GM19328 (cell line): ENCODE results near the gene CCNL2.
"Not testable (repeated sequence)": the region's sequence is repeated elsewhere in the genome, so short reads cannot be mapped to it uniquely, and the experiment has no call there.

ENCODE experiments used
- ATAC-seq: cut with Tn5 transposase; IDR thresholded peaks from one replicate; pipeline ENCODE4 v1.9.1; 2021; ENCODE audit warnings: mild to moderate bottlenecking, moderate library complexity; ENCODE audit not compliant: unreplicated experiment

CCNL2 gene

GRCh38 chr1:1374589-1374928, 24.6 kb downstream of the CCNL2 start:
- peak; percentile 1 for ATAC-seq

DNA sequence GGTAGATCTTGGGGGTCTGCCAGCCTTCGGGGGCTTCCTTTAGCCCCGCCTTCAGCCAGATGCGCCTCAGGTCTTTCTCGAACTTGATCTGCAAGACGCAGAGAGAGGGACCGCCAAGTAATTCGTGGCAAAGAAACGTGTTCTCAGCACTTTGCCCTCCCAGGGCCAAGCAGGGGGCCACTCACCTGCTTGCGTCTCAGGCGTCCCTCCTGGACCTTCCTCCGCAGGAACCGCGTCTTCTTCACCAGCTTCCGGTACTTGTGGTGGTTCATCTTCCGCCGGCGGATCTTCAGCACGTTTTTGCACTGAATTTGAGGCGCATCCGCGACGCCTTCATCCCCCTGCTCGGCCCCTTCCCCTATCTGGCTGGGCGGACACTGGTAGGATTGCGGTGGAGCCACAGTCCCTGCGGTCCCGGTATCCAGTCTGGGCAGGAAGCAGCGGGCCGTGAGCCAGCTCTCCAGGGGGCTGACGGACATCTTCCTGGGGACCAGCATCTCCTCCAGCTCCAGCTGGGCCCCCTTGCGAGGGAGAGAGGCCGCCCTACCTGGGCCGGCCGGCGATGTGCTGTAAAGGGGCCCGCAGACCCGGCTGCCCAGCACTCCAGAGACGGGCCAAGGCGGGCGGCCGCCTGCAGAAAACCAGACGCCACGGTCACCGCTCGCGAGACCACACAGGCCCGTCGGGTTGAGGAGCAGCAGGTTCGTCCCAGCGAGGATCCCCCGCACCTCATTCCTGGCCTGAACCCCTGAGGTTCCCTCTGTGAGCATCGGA, 25.1 kb downstream of the CCNL2 start:
- no peak for ATAC-seq

DNA sequence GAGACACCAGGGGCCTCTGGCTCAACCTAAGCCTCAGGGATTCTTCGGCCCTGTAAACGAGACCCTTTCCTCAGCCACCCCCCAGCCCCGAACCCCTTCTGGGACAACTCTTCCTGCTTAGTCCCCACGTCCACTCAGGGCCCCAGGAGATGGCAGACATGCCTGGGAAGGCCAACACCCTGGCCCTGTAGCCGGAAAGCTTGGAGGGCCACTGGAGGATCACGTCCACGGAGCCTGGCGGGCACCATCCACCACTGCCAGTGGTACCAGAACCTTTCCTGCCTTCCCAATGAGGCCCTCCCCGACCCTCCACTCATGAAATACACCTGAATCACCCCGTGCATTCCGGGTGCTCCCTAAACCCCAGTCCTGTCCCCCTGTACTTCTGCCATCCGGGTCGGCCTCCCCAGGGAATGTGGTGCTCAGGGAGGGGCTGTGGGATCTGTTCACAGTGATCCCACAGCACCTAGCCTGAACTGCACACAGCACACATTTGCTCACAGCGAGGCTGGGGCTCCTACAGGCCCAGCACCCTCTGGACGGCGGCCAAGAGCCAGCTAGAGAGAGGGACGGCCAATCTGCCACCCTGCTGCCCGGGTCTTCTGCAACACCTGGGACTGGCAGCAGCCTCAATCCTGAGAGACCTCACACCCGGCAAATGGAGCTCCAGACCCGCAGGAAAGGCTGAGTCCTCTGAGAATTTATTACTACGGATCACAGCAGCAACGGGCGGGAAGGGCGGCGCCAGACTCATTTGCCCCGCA, 25.9 kb downstream of the CCNL2 start:
- ATAC-seq: no peak

GRCh38 chr1:1371746-1372711, 27.1 kb downstream of the CCNL2 start:
- no peak for ATAC-seq

DNA sequence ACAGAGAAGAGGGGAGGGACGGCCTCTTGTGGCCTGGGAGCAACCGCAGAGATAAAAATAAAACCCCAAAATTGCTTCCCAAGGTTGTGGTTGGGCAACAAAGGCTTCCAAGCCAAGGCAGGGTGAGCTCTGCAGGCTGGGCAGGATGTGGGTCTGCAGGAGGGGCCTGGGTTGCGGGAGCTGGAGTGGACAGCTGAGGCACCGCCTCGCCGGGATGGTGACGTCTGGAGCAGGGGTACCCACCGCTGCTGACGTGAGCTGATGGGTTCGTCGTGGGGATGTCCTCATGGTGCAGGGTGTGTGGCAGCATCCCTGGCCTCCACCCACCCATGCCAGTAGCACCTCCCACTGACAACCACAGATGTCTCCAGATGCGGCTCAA, 27.8 kb downstream of the CCNL2 start:
- no peak for ATAC-seq

DNA sequence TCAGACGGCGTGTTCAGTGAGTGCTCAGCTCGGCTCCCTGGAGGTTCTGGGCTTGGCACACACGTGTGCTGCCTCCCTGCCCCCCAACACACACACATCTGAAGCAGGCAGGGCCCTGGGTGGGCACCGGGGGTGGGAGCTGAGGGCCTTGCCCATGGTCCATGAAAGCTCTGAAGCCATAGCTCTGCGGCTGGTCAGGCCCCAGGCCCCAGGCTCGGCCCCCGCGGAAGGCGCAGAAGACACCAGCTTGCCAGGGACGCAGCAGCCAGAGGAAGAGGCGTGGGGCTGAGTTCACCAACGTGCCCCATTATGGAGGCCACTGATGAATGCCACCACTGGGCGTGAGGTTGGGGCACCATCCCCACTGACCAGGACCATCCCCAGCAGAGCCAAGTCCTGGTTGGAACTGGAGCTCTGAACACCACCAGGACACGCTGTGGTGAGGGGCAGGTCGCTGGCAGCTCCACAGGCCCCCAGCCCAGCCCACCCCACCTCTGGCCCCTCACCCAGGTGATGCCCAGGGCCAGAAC, 28.3 kb downstream of the CCNL2 start:
- ATAC-seq: no peak

DNA sequence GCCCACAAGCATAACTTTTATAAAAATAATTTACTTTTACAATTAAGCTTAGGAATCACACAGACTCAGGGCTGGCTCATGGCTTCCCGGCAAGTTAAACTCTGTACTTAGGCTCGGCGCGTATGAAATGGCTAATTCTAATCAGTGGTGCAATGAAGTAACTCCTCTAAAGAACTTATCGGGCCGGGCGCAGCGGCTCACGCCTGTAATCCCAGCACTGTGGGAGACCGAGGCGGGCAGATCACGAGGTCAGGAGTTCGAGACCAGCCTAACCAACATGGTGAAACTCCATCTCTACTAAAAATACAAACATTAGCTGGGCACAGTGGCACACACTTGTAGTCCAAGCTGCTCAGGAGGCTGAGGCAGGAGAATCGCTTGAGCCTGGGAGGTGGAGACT, 29.0 kb downstream of the CCNL2 start:
- not testable (repeated sequence) for ATAC-seq

GRCh38 chr1:1367315-1367714, 31.8 kb downstream of the CCNL2 start:
- ATAC-seq: no peak

DNA sequence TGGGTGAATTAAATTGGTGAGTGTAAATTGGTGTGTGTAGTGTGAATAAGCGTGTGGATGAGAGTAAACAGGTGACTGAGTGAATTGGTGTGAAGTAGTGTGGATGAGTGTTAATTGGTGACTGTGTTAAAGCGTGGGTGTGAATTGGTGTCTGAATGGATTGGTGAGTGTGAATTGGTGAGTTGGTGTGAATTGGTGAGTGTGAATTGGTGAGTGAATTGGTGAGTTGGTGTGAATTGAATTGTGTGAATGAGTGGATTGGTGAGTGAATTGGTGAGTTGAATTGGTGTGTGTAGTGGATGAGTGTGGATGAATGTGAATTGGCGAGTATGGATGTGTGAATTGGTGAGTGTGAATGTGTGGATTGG, 32.5 kb downstream of the CCNL2 start:
- ATAC-seq: no peak

- ATAC-seq: no peak
These were observed 33.0 kb downstream of the CCNL2 start for GRCh38 chr1:1365875-1366698.

DNA sequence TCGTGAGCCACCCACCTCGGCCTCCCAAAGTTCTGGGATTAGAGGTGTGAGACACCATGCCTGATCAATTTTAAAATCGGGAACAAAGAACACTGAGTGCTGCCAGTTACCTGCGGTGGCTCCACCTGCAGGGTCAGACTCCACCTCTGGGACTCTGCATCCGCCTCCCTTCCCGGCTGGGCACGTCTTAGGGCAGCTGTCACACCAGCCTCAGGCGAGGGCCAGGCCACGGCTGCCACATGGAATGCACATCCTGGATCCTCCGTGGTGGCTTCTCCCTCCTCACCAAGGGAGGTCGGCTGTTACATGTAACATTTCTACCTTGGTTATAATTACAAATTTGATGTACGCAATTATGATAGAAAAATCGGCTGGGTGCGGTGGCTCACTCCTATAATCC, 34.9 kb downstream of the CCNL2 start:
- ATAC-seq: no peak

DNA sequence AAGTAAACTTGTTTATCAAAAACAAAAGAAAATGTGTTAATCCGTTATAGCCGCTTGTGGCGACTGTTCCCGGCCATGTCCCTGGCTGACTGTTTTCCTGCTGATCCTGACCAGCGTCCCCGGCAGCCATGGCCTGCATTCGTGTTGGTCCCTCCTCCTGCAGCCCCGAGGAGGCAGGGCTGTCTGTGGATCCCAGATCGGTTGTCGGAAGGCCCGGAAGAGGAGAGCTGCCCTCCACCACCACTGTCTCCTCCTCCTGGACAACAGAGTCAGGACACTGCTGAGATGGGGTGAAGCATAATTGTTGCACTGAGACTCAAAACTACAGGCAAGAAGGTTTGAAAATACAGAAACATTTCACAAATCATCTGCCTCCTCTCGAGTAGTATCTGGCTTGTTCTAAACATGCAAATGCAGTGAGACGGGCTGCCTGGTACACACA, 37.1 kb downstream of the CCNL2 start:
- no peak for ATAC-seq

DNA sequence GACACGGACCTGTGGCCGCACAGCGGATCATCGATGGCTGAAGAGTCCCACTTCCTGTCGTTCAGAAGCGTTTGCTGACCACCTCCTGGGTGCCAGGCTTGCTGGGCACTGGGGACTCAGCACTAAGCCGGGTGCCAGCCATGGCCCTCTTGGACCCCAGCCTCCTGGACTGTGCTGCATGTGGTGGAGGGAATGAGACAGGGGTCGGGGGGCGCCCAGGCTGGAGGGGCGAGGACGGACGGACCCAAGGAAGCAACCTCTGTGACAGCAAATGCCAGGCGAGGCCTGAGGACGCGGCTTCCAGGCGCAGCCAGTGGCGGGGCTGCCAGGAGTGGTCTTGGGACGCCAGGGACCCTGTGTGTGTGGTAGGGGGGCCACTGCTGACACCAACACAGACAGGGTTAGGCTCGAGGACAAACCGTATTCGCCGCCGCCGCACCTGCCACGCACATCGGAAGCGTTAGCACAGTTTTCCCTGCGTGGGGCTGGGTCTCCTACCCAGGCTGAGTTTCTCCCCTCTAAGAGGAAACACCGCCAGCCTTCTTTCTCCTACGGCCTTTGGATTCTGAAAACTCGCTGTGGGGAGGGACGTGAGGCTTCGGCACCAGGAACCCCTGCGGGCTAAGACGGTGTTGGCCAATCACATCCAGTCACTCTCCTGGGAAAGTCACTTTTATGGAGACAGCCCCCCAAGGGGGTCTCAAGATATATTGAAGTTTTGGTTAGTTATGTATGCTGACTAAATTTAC, 37.7 kb downstream of the CCNL2 start:
- no peak for ATAC-seq

- no peak for ATAC-seq
These were observed 38.5 kb downstream of the CCNL2 start for GRCh38 chr1:1360506-1361169.

DNA sequence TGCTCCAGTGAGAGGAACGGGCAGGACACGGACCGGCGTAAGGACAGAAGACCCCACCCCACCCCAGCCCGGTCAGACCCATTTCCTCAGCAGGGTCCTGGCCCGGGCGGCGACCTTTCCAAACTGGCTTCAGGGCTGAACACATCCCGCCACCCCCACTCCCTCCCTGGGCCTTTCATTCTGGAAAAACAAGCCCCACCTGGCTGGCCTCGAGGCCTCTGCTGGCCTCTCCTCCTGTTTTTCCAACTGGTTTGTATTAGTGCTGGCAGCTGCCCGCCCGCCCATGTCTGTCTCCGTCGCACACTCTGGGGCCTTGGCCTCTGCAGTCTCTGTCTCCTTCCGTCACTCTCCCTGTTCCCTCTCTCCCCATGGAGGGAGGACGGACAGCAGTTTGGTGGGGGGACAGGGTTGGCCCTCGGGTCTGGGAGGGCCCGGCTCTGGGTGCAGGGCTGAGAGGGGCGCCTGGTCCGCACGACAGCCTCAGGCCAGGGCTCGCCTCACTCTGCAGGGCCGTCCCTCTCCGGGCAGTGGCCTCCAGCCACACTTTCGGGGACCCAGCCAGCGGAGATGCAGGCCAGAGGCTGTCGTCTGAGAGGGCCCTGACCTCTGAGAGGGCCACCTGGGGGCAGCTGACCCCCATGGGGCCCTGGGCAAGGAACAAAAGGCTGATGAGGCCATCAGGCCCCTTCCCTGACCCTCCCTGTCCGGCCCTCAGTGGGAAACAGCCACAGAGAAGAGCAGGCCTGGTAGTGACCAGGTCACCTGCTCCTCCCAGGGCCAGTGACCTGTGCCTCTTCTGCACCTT, 39.3 kb downstream of the CCNL2 start:
- ATAC-seq: no peak

DNA sequence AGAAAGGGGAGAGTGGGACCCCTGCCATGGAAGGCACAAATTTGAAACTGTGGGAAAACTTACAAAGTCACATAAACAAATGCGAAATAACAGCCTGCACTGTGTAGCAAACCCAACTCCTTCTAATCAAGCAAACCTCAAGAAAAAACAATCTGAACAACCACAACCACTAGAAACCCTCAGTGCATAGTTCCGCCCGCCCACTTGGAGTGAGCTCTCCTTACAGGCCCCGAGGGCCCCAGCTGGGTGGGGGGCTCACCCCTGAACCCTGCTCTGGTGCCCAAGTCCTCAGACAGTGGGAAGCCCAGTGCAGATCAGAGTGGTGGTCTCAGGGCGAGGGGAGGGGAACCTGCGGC, 39.8 kb downstream of the CCNL2 start:
- ATAC-seq: no peak

DNA sequence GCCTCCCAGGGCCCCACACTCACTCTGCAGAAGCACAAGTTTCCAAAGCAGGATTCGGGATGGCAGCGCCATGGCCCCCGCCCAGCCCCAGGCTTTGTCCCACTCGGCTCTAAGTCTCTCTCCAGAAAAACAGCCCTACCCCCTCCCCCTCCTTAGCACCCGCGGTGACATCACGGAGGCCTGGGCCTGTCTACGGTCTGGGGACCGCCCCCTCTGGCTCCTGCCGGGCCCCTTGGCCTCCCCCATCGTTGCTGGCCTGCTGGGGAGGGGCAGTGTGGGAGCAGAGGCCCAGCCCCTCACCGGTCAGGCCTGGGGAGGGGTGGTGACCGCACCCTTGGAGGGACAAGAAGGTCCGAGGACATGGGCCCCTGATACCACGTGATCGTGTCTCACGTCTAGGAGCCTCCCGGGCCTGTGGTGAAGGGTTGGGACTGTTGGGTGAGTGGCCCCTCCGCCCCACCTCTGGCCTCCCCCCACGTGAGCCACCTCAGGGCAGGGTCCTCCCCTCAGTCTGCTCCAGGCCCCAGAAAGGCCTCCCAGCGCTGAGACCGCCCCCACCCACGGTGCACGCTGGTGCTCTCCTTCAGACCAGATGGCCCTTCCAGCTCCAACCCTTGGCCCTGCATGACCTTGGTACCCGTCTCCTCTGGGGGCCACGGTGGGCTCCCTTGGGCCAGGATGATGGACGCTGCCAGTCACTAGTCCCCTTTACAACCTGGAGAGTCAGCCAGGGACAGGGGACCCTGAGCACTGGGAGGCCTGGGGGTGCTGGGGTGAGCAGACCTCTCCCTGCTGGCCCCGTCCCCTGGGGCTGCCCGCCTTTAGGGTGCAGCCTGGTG, 40.5 kb downstream of the CCNL2 start, which contains the start of gene MXRA8:
Gene MXRA8, minus strand, starts transcription at position 123 of the 839 bp plus-strand sequence. Its CDS starts 51 bp downstream, at position 72.
- ATAC-seq: no peak
